Esophagus muscularis mucosa (tissue), 4 donors: Measurements from ENCODE around the gene CRIP2. TPM values are rescaled to one million over a fixed set of nuclear protein-coding genes. Genes with fewer than 3 reads are reported as not detected.

ENCODE experiments used
- DNase-seq: peaks from one replicate; pipeline ENCODE4 v3.0.0-alpha.2; 2017; ENCODE audit errors: extremely low spot score
- H3K27ac ChIP-seq, 4 donors: fragments of 200-600 bp; sonication (generic); replicated peaks in 1 of 4; 1 replicate in 3 of 4; 2 replicates in 1 of 4; pipeline ENCODE4 v1.5.1; 2016 to 2019; ENCODE audit warnings: mild to moderate bottlenecking in 1 of 4
- H3K27me3 ChIP-seq, 4 donors: fragments of 200-600 bp; sonication (generic); one replicate each; pipeline versions ENCODE4 v1.5.1 to v1.6.0; 2016 to 2019
- H3K36me3 ChIP-seq, 4 donors: fragments of 200-600 bp; sonication (generic); one replicate each; pipeline ENCODE4 v1.5.1; 2016 to 2019
- H3K4me1 ChIP-seq, 4 donors: fragments of 200-600 bp; sonication (generic); one replicate each; pipeline ENCODE4 v1.5.1; 2016 to 2019
- H3K4me3 ChIP-seq, 4 donors: fragments of 200-600 bp; sonication (generic); 1 replicate in 2 of 4; 2 replicates in 2 of 4; pipeline ENCODE4 v1.5.1; 2016 to 2019; ENCODE audit warnings: mild to moderate bottlenecking in 4 of 4, moderate library complexity in 1 of 4
- H3K9me3 ChIP-seq, 4 donors: fragments of 200-600 bp; sonication (generic); 1 replicate in 3 of 4; 2 replicates in 1 of 4; pipeline ENCODE4 v1.5.1; 2016 to 2019
- CTCF ChIP-seq, 3 experiments: fragments of 200-600 bp in 2 of 3; fragments of 450-650 bp in 1 of 3; sonication (generic) in 2 of 3; IDR thresholded peaks; one replicate each; pipeline ENCODE4 v1.5.1; 2017 to 2019; ENCODE audit warnings: antibody characterized with exemption in 3 of 3, mild to moderate bottlenecking in 2 of 3, moderate library complexity in 1 of 3
- EP300 ChIP-seq: sonication (generic); formaldehyde crosslinking; IDR thresholded peaks from one replicate; pipeline ENCODE4 v1.6.1; 2017; ENCODE audit warnings: antibody characterized with exemption
- POLR2A ChIP-seq: fragments of 450-650 bp; IDR thresholded peaks from one replicate; pipeline ENCODE4 v1.6.1; 2017; ENCODE audit warnings: antibody characterized with exemption, moderate library complexity, mild to moderate bottlenecking, low read depth
- POLR2AphosphoS5 ChIP-seq, 2 donors: sonication (generic); formaldehyde crosslinking; IDR thresholded peaks; one replicate each; pipeline ENCODE4 v1.6.1; 2017; ENCODE audit warnings: antibody characterized with exemption in 2 of 2
- WGBS: methylation state at CpG from one replicate; pipeline ENCODE4 v1.1.5; 2018; 5-methylcytosine and 5-hydroxymethylcytosine counted together
- intact Hi-C: fragments of 100-400 bp; cut with DNase I; formaldehyde crosslinking; loops from one replicate; pipeline ENCODE4 v1.15.1; 2023
- total RNA-seq, 4 donors: library from RNA; depleted of rRNA; stranded (reverse); fragments of >200 nt; gene quantifications; one replicate each; pipeline versions ENCODE4 v1.1.0 to v1.2.1, GENCODE V29; 2016

Gene CRIP2
- total RNA-seq, 4 donors from 2014 or later = 283 to 578 (median 392) TPM

GRCh38 chr14:105456736-105457617, 17.6 kb upstream of the CRIP2 start:
- Histone ChIP-seq H3K4me3 (no peak overlapping the region), H3K27ac (no peak overlapping the region), H3K4me1 (no peaks in the 10 kb centered on the region), H3K9me3 (no peaks in the 10 kb centered on the region), H3K27me3 (no peaks in the 10 kb centered on the region), H3K36me3 (peaks cover 49 to 89% (median 84%) of the 10 kb centered on the region in 4 donors)
- 80% methylated on average over 7 of the region's 22 CpGs for WGBS
- intact Hi-C loops = no loop called here
- no peak for DNase-seq
- no peak for TF ChIP-seq CTCF (IDR thresholded peaks at IDR 0.05)
- TF ChIP-seq POLR2AphosphoS5 (IDR thresholded peaks at IDR 0.05) = no peak
- TF ChIP-seq EP300 = no peak
- no peak for TF ChIP-seq POLR2A

- H3K36me3 ChIP-seq = peaks cover 51 to 89% (median 83%) of the 10 kb centered on the region in 4 donors
- TF ChIP-seq EP300 (no peak), POLR2AphosphoS5 (IDR thresholded peaks at IDR 0.05) (no peak), CTCF (IDR thresholded peaks at IDR 0.05) (no peak), POLR2A (no peak)
- no peak overlapping the region for H3K27ac ChIP-seq
- 87% methylated on average over 15 of the region's 18 CpGs for WGBS
- no peak overlapping the region for H3K4me3 ChIP-seq
- DNase-seq = no peak
- H3K27me3 ChIP-seq = no peaks in the 10 kb centered on the region
- peaks cover 0 to 1% (median 0%) of the 10 kb centered on the region in 4 donors for H3K4me1 ChIP-seq
- no peaks in the 10 kb centered on the region for H3K9me3 ChIP-seq
- intact Hi-C loops = no loop called here
Observed at GRCh38 chr14:105458010-105458409, 16.6 kb upstream of the CRIP2 start.

GRCh38 chr14:105458571-105458970, 16.1 kb upstream of the CRIP2 start:
- WGBS = 100% methylated on average over 4 of the region's 14 CpGs
- Histone ChIP-seq H3K27me3 (no peaks in the 10 kb centered on the region), H3K27ac (no peak overlapping the region), H3K4me3 (no peak overlapping the region), H3K9me3 (no peaks in the 10 kb centered on the region), H3K36me3 (peaks cover 56 to 89% (median 84%) of the 10 kb centered on the region in 4 donors), H3K4me1 (peaks cover 0 to 5% (median 0%) of the 10 kb centered on the region in 4 donors)
- intact Hi-C loops = no loop called here
- TF ChIP-seq EP300 = no peak
- no peak for TF ChIP-seq POLR2A
- TF ChIP-seq POLR2AphosphoS5 (IDR thresholded peaks at IDR 0.05) = no peak
- no peak for TF ChIP-seq CTCF (IDR thresholded peaks at IDR 0.05)
- no peak for DNase-seq

DNA sequence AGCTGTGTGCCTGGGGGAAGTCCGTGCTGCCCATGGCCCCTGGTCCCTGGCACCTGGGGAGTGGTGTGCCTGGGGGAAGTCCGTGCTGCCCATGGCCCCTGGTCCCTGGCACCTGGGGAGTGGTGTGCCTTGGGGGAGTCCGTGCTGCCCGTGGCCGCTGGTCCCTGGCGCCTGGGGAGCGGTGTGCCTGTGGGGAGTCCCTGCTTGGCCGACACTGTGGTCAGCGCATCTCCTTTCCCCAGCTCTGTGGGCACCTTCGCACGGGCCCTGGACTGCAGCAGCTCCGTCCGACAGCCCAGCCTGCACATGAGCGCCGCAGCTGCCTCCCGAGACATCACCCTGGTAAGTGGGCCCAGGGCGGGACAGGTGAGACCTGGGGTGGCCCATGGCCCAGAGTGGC, 14.5 kb upstream of the CRIP2 start:
- intact Hi-C loops = no loop called here
- peaks cover 0 to 10% (median 0%) of the 10 kb centered on the region in 4 donors for H3K4me1 ChIP-seq
- H3K9me3 ChIP-seq = no peaks in the 10 kb centered on the region
- WGBS = no CpG with 5 or more reads among the region's 17 CpGs
- DNase-seq = no peak
- H3K27me3 ChIP-seq = no peaks in the 10 kb centered on the region
- TF ChIP-seq POLR2A (no peak), EP300 (no peak), CTCF (IDR thresholded peaks at IDR 0.05) (no peak), POLR2AphosphoS5 (IDR thresholded peaks at IDR 0.05) (no peak)
- H3K27ac ChIP-seq = no peak overlapping the region
- H3K4me3 ChIP-seq = no peak overlapping the region
- H3K36me3 ChIP-seq = peaks cover 61 to 89% (median 85%) of the 10 kb centered on the region in 4 donors
